ENCODE results near the gene ERC1.

The ERC1 gene

DNA sequence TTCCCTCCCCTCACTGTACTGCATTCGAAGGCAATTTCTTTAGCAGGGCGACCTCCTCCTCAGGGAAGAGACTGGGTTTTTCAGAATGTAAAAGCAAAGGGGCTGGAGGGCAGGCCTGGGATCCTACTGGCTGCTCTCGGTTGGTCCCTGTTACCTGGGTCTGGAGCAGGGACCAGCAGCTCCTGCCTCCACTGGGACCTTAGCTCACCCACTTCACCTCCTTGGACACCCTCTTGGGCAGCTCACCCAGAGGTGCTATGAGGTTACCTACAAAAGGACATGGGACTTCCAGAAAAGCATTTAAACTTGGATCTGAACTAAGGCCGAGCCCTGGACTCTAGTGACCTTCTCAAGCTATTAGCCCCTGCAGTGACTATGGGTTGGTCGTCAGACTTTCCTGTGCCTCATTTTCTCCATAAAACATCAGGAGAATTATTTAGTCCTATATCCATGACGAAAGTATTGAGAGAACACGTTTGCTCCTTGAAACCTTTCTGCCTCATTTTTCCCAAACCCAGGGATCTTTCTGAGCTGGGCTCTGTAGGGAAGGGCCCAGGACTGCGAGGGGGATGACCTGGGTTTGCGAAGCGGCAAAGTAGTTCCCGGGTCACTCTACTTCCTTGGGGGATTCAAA is 538.3 kb downstream of the ERC1 start:
- DNase-seq, result no peak

DNA sequence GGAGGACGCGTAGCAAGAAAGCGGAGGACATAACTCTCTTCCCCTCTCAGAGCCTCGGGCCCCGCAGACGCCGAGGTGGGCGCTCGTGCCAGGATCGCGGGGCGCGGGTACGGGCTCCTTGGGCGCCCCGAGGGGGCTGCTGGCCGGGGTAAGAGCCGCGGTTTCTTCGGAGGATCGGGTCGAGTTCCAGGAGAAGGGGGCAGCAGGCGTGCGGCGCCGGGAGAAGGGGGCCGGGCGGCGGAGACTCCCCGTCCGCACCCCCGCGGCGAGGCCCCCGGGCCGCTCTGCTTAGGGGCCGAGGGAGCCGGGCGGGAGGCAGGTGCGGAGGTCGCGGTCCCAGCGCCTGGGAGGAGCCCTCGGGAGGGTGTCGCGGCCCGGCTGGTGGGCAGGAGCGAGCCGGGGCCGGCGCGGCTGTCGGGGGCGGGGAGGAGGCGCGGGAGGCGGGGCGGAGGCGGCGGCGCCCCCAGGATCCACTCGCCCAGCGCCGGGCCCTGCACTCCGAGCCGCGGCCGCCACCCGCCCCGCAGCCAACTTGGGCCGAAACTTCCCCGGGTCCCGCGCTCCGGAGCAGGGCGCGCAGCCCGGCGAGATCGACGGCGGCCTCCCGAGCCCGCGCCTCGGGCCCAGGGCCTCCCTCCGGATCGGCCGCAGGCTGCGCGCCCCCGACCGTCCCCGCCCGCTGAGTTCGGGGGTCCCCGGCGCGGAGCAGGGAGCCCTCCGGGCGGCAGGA is 539.0 kb downstream of the ERC1 start:
- DNase-seq, result no peak

DNA sequence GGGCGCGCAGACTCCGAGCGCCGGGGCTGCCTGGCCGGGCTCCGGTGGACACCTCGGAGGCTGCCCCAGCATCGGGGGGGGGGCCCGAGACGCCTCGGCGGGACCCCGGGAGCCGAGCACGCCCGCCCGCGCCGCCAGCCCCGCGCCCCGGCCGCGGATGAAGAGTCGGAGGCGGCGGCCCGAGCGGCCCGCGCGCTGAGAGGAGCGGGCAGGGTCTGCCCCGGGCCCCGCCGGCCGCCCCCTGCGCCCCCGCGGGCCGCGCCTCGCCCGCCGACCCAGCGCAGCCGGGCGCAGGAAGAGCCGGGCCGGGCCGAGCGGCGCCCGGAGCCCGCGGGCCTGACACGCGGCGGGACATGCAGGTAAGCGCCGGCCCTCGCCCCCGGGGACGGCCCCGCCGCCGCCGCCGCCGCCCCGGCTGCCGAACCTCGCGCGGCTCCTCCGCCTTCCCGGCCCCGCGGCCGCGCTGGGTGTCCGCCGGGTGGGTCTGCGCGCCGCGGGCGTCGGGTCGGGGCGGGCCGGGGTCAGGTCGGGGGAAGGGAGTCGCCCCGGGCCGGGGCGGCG is 539.6 kb downstream of the ERC1 start:
- DNase-seq, result no peak

DNA sequence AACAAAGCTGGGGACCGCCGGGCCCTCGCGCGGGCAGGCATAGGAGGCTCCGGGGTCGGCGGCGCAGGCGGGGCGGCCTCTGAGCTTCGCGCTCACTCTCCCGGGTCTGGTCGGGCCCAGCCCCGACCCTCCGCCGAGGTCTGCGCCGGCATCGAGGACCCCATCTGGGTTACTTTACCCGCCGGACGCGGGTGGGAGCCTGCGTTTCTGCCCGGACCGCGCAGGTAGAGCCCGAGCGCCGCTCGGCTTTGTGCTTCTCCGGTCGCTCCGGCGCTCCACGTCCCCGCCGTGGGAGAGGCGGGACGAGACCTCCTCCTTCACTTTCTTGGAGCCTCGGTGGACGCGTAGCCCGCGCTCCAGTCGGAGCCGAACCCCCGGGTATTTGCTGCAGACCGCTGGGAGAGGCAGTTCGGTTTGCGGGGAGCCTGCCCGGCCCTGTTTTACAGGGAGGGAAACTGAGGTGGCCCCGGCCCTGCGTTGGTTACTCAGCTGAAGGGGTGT is 540.2 kb downstream of the ERC1 start:
- DNase-seq, result no peak

DNA sequence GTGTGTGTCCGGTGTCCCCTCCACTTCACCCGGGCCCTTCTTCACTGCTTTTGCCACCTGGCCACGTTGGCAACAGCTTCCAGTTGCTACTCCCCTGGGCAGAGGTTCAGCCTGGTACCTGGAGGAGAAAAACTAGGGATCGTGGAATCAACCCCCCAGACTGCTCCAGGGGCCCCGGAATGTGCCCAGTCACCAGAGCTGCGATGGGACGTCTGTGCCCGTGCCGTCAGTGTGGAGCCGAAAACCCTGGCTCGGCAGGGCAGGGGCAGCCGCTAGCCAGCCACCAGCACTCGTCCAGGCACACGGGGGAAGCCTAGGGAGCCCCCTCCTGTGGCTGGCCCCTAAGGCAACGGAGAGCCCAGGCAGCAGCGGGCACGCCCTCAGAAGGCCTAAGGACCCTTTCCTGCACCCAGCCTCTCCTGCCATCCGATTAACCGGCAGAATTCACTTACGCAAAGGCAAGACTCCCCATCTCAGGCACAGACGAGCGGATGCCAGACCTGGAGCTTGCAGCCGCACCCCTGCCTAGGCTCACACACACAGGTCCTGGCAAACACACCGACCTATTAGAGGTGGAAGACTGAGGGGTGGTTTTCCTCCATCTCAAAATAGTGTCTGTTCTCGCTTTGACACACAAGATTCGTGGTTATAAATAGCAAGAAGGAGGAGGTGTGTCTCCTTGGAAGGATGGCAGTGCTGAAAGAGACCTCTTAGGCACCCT is 540.8 kb downstream of the ERC1 start:
- DNase-seq, result no peak

DNA sequence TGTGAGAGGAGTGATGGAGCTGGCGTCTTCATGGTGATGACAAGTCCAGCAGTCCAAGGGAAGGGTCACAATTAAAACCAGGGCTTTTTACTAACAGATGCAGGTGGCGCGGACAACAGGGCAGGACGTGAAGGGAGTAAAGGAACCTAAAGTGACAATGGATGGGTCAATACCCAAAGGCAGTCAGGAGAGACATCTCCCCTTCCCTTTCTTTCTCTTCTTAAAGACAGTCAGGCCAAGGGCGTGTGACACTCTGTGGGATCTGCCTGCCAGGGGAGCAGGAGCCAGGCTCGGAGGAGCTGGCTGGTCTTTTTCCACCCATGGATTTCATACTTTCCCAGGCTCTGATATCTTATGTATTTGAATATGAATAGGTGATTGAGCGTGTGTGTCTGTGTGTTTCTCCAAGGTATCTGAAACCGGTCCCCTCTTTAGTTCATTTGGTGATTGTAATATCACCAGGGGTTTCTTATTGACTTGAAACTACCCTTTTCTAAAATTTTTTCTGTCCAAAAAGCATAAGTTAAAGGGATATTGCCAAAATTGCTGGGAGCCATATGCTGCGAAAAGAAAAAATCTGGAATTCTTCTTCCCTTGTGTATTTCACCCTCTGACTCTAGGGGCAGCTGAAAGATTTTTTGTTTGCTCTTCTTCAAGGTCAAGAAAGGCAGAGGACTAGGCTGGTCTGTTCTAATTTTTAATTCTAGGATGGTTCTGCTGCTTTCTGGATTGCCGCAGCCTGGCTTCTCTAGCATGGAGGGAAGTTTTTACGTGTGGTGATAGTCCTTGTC is 541.5 kb downstream of the ERC1 start:
- no peak for DNase-seq

DNA sequence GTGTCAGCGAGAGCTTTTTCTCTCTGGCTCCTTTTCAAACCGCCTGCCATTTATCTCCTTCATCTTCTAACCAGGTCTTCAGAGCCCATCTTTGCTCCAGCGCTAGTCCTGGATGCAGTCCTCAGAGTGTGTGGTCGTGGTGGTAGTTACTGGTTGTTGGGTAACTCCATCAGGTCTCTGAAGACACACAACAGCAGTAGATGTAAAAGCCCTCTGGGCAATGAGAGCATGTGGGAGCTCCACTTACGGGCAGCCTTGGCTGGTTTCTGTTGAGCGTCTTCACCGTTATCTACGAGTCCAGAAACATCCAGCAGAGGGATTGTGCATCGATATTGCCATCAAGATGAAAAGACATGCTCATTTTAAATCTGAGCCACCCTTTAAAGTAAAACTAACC is 542.2 kb downstream of the ERC1 start:
- DNase-seq, result no peak

DNA sequence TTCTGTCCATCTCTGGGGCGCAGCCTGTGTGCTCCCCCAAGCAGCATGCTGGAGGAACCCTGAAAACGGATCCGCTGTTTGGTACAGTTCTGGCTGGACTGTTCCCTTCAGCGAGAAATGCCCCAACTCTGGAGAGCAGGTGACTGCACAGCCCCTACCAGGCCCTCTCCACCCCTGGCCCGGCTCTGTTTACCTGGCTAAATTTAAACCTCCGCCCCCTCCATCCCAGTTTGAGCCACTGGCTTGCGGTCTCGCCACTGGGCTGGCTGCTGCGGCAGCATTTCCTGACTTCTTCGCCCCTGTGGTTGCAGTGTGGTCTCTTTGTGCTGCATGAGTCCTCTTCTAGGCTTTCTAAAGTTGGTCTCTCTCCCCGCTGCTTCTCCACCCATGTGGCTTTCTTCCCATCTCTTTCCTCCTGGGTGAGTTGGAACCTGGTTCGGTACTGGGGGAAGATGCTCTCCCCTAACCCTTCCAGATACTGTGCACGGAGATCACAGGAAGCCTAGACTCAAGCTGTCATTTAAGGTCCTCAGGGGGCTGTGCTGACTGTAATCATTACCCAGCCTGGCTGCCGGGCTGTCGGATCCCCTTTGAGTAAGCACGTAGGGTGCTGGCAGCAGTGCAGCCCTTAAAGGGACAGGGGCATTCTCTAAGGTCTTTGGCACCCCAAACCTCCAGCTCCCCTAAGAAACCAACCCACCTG is 542.7 kb downstream of the ERC1 start:
- DNase-seq, result no peak

DNA sequence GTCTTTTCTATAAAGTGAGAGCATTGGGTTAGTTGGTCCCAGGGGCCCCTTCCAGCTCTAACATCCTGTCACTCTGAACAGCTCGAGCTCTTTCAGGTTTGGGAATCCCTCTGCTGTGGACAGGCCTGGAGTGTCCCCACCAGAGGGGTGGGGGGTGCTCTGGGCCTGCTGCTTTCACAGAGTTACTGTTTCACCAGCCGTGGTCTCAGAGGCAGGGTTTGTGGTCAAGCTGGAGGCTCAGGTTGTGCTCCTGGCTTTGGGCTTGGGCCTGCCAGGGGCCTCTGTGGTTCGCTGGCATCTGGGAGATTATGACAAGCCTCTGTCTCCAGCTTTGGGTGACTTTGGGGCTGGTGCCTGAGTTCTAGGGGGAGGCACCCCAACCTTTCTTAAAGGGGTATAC is 543.7 kb downstream of the ERC1 start:
- DNase-seq, result no peak

DNA sequence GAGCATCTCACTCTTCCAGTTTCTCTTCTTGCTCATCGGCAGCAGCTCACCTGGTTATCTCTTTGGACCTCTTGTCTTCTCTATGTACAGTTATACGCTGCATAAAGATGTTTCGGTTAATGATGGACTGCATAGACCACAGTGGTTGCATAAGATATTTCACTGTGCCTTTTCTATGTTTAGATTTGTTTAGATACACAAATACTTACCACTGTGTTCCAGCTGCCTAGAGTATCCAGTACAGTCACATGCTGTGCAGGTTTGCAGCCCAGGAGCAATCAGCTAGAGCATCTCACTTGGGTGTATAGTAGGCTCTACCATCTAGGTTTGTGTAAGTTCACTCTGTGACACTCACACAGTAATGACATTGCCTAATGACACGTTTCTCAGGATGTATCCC is 545.8 kb downstream of the ERC1 start:
- no peak for DNase-seq

DNA sequence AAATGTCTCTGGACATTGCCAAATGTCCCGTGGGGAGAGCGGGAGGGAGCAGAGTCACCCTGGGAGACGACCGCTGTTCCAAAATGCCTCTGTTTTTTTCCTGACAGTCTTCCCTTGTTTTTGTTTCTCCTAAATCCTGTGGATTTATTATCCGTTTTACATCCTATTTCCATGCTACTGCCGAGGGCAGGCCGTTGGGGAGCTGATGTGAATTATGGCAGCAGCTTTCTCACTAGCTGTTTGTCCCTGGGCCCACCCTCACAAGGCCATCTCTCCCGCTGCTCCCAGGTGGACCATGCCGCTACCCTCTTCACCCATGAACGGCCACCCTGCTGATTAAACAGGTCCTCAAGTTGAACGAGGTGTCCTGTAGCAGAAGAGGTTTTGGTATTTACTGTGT is 548.1 kb downstream of the ERC1 start:
- DNase-seq, result no peak

DNA sequence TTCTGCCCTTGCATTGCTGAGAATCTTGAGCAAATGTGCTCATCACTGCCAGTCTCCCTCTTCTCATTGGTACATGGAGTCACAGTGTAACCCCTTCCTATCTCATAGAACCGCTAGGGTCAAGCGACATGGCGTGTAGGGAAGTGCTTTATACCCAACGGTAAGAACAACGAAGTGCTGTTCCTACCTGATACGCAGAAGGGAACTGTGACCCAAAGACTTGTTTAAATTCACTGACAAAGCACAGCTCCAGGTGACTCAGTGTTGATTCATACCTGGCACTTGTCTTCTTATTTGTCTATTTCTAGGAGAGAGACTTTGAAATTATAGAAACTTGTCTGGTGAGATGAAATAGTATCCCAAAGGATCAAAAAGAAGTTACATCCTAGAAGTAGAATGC is 549.7 kb downstream of the ERC1 start:
- no peak for DNase-seq

DNA sequence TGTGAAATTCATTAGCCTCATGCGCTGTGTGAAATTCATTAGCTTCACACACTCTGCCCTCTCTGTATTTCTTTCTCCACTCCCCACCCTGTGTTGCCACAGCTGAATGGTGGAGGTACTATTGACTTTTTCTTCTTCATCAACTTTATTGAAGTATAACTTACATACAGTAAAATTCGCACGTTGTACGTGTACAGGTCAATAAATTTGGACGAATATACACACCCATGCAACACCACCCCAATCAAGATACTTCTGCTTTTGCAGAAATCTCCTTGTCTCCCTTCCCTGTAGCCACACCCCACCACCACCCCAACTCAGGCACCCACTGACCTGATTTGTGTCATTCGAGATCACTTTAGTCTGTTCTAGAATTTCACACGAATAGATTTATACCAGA is 551.6 kb downstream of the ERC1 start:
- DNase-seq, result no peak

DNA sequence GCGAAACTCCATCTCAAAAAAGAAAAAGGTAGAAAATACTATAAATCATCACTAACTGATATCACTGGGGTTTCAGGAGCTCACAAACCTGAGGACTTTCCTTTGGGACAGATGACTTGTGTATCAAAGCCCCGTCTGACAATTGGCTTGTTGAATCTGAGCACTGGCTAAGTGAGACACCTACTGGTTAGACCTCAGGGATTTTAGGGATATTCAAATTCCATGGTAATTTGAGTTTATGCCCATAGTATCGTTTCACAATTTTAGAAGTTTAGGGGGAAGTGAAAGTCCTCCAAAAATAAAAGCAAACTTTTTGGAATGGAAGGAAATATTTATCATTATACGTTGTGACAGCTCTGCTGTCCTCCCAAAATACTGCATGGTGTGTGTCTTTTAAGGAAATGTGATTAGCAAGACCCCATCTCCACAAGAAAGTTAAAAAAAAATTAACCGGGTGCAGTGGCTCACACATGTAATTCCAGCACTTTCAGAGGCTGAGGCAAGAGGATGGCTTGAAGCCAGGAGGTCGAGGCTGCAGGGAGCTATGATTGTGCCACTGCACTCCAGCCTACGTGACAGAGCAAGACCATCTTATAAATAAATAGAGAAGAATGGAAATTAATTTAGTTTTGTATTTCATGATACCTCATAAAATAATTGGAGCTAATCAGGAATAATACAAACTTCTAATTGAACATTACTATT is 554.1 kb downstream of the ERC1 start:
- no peak for DNase-seq

All from NCI-H1092 treated with DMSO at 0.1 percent for 48 hours (cell line).